Type B pancreatic cell (in vitro differentiated cells): ENCODE results near the gene PTPRCAP. TPM values are rescaled to one million over a fixed set of nuclear protein-coding genes. Genes with fewer than 3 reads are reported as not detected.

Source experiments
- DNase-seq: peaks from one replicate; pipeline ENCODE4 v3.0.0; 2021; ENCODE audit warnings: mixed read lengths; ENCODE audit not compliant: unreplicated experiment; ENCODE audit errors: extremely low spot score
- H3K27ac Mint-ChIP-seq: 2 replicates; pipeline ENCODE4 v1.8.0; 2021; ENCODE audit warnings: mild to moderate bottlenecking, mixed read lengths
- H3K27me3 Mint-ChIP-seq: 2 replicates; pipeline ENCODE4 v1.8.0; 2021; ENCODE audit warnings: mixed read lengths
- H3K36me3 Mint-ChIP-seq: 2 replicates; pipeline ENCODE4 v1.8.0; 2021; ENCODE audit warnings: mixed read lengths
- H3K4me1 Mint-ChIP-seq: one replicate; pipeline ENCODE4 v1.8.0; 2021; ENCODE audit warnings: mixed read lengths; ENCODE audit not compliant: unreplicated experiment
- H3K4me3 Mint-ChIP-seq: 2 replicates; pipeline ENCODE4 v1.8.0; 2021; ENCODE audit warnings: mild to moderate bottlenecking, mixed read lengths
- H3K9me3 Mint-ChIP-seq: 2 replicates; pipeline ENCODE4 v1.8.0; 2021; ENCODE audit warnings: mixed read lengths
- total RNA-seq: library from RNA; stranded (reverse); gene quantifications from 2 replicates; pipeline ENCODE4 v1.2.1, GENCODE V29; 2021; ENCODE audit warnings: low replicate concordance
- TF ChIP-seq, protein P1 (sequence below): fragments of 200-600 bp; sonication (generic); conservative IDR thresholded peaks from 2 replicates; pipeline ENCODE4 v1.5.0; 2021; ENCODE audit warnings: antibody characterized with exemption, mild to moderate bottlenecking

PTPRCAP gene
- total RNA-seq, 1 donor from 2014 or later = 2.0 TPM

DNA sequence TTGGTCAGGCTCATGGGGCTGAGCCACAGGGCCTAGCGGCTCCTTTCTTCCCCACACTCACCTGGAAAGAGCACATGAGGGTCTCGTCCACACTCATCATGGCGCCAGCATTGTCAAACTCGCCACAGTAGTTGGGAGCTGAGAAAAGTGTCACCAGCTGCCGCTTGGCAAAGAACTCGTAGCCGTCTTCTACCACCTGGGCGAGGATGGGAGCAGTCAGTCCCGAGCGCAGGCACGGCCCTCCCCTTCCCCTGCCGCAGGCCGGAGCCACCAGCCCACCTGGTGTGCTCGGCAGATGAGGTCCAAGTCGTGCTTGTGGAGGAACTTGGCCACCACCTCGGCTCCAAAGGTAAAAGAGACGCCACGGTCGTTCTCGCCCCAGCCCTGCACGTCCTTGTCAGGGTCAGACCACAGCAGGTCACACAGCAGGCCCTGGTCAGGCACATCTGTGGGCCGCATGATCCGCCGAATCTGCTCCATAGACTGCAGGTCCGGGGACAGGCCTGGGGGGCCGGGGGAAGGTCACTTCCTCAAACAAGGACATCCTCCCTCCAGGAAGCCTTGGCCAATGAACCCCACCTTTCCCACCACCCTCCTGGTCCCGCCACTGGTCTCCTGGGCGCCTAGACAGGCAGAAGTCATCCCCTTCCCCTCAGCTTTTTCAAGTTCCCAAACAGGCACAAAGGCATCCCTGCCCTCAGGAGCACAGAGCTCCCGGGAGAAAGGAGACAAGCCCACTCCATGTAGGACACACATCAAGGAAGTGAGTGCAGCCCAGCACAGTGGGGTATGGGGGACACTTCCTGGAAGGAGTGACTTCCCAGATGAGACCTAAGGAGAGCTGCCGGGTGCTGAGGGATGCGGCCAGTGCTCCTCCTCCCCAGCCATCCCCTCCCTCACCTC lies 38.6 kb downstream of the PTPRCAP start:
- H3K9me3 Mint-ChIP-seq = no peaks in the 10 kb centered on the region
- H3K36me3 Mint-ChIP-seq = no peaks in the 10 kb centered on the region
- no peak for DNase-seq
- no peaks in the 10 kb centered on the region for H3K27me3 Mint-ChIP-seq
- no peak overlapping the region for H3K4me3 Mint-ChIP-seq
- H3K27ac Mint-ChIP-seq = no peak overlapping the region
- TF ChIP-seq, protein P1, sequence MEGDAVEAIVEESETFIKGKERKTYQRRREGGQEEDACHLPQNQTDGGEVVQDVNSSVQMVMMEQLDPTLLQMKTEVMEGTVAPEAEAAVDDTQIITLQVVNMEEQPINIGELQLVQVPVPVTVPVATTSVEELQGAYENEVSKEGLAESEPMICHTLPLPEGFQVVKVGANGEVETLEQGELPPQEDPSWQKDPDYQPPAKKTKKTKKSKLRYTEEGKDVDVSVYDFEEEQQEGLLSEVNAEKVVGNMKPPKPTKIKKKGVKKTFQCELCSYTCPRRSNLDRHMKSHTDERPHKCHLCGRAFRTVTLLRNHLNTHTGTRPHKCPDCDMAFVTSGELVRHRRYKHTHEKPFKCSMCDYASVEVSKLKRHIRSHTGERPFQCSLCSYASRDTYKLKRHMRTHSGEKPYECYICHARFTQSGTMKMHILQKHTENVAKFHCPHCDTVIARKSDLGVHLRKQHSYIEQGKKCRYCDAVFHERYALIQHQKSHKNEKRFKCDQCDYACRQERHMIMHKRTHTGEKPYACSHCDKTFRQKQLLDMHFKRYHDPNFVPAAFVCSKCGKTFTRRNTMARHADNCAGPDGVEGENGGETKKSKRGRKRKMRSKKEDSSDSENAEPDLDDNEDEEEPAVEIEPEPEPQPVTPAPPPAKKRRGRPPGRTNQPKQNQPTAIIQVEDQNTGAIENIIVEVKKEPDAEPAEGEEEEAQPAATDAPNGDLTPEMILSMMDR = no peak
- H3K4me1 Mint-ChIP-seq = peaks cover 2% of the 10 kb centered on the region

DNA sequence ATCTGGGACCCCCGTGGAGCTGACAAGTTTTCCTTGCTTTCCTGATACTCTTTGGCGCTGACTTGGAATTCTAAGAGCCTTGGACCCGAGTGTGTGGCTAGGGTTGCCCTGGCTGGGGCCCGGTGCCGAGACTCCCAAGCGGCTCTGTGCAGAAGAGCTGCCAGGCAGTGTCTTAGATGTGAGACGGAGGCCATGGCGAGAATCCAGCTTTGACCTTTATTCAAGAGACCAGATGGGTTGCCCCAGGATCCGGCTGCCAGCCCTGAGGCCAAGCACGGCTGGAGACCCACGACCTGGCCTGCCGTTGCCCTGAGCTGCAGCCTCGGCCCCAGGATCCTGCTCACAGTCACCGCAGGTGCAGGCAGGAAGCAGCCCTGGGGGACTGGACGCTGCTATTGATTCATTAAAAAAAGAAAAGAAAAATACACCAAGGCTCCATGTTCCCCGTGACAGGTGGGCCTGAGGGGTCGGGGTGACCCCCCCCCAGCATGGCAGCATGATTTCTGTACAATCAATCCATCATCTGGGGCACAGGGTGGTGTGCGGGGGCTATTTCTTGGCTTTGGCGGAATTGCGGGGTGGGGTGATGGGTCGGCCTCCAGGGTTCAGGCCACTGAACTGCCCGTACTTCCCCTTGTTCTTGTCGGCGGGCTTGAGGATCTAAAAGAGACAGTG lies 39.4 kb downstream of the PTPRCAP start:
- no peak overlapping the region for H3K27ac Mint-ChIP-seq
- H3K9me3 Mint-ChIP-seq = no peaks in the 10 kb centered on the region
- TF ChIP-seq, protein P1 = no peak
- DNase-seq = no peak
- H3K27me3 Mint-ChIP-seq = no peaks in the 10 kb centered on the region
- no peak overlapping the region for H3K4me3 Mint-ChIP-seq
- H3K36me3 Mint-ChIP-seq = no peaks in the 10 kb centered on the region
- peaks cover 4% of the 10 kb centered on the region for H3K4me1 Mint-ChIP-seq

DNA sequence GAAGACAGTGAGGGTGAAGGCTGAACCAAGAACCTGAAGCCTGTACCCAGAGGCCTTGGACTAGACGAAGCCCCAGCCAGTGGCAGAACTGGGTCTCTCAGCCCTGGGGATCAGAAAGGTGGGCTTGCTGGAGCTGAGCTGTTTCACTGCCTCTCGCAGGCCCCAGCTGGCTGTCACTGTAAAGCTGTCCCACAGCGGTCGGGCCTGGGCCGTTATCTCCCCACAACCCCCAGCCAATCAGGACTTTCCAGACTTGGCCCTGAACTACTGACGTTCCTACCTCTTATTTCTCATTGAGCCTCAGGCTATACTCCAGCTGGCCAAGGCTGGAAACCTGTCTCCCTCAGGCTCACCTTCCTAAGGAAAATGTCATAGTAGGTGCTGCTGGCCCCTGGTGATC lies 39.9 kb downstream of the PTPRCAP start:
- H3K27me3 Mint-ChIP-seq = no peaks in the 10 kb centered on the region
- no peak for DNase-seq
- H3K36me3 Mint-ChIP-seq = no peaks in the 10 kb centered on the region
- H3K4me1 Mint-ChIP-seq = peaks cover 7% of the 10 kb centered on the region
- TF ChIP-seq, protein P1 = no peak
- no peaks in the 10 kb centered on the region for H3K9me3 Mint-ChIP-seq
- H3K4me3 Mint-ChIP-seq = no peak overlapping the region
- no peak overlapping the region for H3K27ac Mint-ChIP-seq

DNA sequence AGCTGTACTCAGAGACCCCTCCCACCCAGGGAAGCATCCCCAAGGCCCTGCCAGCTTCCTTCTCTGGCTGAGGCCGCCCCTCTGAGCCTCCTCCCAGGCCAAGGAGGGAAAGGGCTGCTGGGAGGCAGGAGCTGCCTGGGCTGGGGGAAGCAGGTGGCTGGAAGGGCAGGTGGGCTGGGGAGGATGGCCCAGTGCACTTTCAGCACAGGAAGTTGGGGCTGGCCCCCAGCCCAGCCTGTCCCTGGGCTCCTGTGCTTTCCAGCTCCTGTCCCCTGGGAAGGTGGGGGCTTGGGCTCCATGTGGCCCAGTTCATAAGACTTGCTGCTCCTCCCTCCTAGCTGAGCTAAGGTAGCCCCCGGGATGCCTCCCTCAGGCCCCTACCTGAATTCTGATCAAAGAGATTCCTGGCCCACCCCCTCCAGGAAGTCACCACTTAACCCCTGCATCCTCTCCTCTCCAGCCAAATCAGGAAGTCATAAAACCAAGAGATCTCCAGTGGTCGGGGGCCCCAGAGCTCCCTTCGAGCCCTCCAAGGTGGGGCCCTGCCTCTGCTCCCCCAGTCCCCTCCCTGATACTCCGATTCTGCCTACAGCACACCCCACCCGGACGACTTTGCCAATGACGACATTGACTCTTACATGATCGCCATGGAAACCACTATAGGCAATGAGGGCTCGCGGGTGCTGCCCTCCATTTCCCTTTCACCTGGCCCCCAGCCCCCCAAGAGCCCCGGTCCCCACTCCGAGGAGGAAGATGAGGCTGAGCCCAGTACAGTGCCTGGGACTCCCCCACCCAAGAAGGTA lies 40.7 kb downstream of the PTPRCAP start:
- no peaks in the 10 kb centered on the region for H3K9me3 Mint-ChIP-seq
- no peak overlapping the region for H3K4me3 Mint-ChIP-seq
- TF ChIP-seq, protein P1 = no peak
- H3K4me1 Mint-ChIP-seq = peaks cover 8% of the 10 kb centered on the region
- DNase-seq = no peak
- H3K36me3 Mint-ChIP-seq = no peaks in the 10 kb centered on the region
- H3K27me3 Mint-ChIP-seq = no peaks in the 10 kb centered on the region
- H3K27ac Mint-ChIP-seq = no peak overlapping the region

DNA sequence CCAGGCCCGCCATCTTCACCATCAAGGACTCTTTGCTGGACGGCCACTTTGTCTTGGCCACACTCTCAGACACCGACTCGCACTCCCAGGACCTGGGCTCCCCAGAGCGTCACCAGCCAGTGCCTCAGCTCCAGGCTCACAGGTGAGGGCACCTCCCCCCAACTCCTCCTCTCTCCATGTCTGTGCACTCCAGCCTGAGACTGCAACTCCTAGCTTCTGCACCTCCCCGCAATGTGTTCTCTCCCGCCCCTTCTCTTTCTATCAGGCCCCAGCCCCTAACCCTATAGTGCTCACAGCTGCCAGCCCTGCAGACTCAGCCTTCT lies 41.3 kb downstream of the PTPRCAP start:
- no peaks in the 10 kb centered on the region for H3K27me3 Mint-ChIP-seq
- no peaks in the 10 kb centered on the region for H3K36me3 Mint-ChIP-seq
- DNase-seq = no peak
- TF ChIP-seq, protein P1 = no peak
- H3K4me3 Mint-ChIP-seq = no peak overlapping the region
- peaks cover 8% of the 10 kb centered on the region for H3K4me1 Mint-ChIP-seq
- no peak overlapping the region for H3K27ac Mint-ChIP-seq
- H3K9me3 Mint-ChIP-seq = no peaks in the 10 kb centered on the region
